NCI-H524 (cell line): Measurements from ENCODE around the gene S1PR3.
A peak's percentile ranks its signal among the peaks of the same experiment; 100 is the strongest.

Source experiments
- DNase-seq, 2 experiments: peaks; one replicate each; lab custom pipeline; 2025; lab: John Stamatoyannopoulos, UW

S1PR3 gene

DNA sequence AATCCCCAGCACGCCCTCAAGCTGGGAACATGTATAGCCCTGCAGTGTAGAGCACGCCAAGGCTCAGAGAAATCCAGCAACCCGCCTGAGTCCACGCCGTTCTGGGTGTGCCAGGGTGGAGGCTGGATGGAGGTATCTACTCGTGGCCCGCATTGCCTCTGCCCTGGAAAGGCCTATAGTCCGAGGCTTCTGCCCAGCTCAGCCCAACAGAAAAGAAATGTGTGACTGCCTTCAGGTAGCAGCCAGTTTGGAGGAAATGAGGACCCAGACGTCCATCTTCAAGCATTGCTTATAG lies 18.2 kb downstream of the S1PR3 start:
- no peak for DNase-seq

- DNase-seq = no peak
These were observed 18.8 kb downstream of the S1PR3 start for GRCh38 chr9:89010056-89010455.

- peak in 1 of 2 experiments; percentile 22 for DNase-seq
These were observed 19.4 kb downstream of the S1PR3 start for GRCh38 chr9:89010526-89011111.

DNA sequence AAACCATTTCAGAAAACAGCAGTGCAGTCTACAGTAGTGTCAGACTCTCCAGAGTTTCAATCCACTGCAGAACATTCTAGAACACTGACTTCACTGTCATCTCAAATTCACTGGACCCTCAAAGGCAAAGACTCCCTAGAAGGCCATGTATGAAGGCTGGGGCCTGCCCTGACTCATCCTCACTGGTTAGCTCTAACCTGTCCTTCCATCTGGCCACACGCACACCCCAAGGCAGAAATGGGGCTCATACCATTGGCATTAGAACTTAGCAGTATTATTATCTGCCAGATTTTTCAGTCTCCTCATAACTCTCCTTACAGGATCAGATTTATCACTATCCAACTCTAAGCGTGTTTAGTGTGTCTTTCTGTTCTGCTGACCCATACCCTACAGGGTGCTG lies 20.4 kb downstream of the S1PR3 start:
- no peak for DNase-seq

DNA sequence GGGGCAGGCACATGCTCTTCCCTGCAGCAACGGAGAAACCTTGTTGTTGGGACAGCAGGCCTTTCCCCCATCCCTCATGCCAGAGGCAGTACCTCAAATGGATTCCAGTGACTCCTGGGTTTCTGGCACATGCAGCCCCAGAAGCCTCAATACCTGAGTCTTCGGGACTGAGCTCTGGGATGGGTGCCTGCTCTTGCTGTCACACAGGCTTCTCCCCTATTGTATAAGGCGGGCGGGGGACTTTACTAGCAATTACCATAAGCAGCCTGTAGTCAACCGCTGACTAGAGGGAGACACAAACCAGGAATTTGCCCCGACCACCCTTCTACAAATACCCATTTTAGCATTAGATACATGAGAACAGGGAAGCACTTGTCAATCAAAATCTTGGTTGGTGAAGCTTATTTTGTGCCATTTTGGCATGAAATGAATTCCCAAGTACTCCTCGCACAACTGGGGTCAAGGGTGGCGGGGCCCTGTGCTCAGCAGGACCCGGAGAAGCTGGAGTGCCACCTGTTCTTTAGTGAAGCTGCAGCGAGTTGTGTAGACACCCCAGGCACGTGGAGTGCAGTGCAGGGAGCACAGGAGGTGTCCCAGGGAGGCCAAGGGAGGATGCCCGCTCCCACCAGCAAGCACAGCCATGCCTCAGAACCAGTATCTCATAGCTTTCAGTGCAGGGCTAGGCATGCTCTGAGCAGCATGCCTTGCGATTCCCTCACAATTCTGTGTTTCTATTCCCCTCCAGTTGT lies 21.2 kb downstream of the S1PR3 start:
- DNase-seq = no peak

GRCh38 chr9:89013660-89014059 lies 22.4 kb downstream of the S1PR3 start:
- DNase-seq = no peak

- DNase-seq = no peak
These were observed 22.9 kb downstream of the S1PR3 start for GRCh38 chr9:89014153-89014552.

GRCh38 chr9:89015336-89015735 lies 24.1 kb downstream of the S1PR3 start:
- no peak for DNase-seq

DNA sequence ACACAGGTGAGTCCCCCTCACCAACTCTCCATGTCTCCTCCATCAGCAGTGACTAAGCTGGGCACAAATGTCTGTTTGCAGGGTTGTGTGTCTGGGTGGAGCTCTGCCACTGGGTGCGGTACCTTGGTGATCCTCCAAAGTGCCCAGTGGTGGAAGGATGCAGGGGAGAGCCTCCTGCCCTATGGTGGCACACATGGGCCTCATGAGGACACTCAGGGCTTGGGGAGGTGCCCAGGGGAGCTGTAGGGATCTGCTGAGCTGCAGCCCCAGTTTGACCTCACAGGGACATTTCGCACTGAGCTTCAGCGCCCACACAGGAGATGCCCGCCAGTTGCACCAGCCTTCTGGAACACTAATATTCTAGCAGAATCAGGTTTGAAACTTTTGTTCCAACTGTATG lies 29.5 kb downstream of the S1PR3 start:
- no peak for DNase-seq

DNA sequence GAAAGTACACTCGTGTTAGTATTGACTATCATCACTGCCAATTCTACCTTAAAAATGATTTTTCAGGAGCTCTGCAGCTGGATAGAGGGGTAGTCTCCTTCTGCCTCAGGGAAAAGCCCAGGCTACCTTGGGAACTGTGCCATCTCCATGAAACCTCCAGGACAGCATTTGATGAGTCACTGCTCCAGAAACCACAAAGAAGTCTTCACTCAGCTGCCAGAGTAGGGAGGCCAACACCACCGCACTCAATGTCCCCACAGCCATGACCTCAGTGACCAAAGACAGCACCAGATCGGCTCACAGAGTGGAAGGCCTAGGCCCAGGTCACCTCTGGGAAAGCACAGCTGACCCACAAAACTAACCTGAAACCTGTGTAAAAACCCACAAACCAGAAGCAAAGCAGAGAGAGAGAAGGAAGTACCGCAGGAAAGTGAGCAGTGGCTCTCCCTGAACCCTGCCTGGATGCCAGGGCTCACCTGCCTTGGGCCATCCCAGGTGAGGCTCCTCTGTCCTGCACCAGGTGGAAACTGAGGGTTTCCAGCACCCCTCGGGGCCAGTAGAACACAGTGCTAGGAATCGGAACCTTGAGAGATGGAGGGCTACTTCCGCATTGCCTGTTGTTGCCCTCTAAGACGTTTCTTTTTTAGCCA lies 30.0 kb downstream of the S1PR3 start:
- DNase-seq = no peak

DNA sequence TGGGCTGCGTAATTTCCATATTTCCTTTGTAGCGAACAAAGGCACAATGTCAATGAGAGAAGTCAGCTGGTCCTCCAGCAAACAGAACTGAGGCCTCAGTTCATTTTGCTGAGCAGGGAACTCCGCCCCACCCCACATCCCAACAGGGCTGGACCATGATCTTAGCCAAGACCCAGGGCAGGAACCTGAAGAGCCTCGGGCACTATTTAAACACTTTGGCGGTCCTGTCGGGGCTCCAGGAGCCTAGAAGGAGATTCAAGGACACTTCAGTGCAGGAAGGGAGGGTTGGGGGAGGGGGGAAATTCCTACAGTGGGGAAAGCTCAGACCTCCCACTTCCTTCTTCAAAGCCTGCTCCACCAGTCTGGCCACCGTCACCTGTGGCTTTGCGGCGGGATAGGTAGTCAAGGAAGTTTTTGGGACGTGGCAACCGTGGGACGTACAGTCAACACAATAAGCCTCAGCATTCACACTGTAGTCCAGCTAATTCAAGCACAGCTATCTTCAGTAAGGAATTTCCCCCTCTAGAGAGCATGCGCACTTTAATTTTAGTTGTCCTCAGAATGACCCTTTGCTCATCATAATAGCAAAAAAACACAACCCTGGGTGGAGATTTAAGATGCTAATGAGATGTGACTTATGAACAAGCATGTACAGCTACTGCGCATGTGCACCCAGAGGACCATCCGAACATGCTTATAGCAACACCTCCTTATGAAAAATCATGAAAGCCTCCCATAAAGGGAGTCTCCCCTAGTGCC lies 30.9 kb downstream of the S1PR3 start:
- no peak for DNase-seq

DNA sequence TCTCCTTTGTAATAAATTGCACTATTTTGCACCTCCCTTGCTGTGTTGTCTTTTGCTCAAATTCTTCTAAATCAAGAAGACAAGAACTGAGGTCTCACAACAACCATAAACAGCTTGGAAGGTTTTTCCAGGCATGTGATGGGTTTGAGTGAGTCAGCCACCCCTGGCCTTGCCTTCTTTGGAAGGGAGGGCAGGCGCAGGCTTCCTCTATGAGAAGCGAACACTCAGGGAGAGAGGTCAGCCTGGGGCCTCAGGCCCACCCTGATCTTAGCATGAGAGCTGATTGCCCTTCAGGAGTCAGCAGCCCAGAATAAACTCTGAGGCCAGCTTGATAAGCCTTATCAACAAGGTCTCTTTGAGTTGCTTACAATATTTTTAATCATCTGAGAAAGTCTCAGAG lies 31.6 kb downstream of the S1PR3 start:
- DNase-seq = no peak

- no peak for DNase-seq
These were observed 32.5 kb downstream of the S1PR3 start for GRCh38 chr9:89023740-89024139.

DNA sequence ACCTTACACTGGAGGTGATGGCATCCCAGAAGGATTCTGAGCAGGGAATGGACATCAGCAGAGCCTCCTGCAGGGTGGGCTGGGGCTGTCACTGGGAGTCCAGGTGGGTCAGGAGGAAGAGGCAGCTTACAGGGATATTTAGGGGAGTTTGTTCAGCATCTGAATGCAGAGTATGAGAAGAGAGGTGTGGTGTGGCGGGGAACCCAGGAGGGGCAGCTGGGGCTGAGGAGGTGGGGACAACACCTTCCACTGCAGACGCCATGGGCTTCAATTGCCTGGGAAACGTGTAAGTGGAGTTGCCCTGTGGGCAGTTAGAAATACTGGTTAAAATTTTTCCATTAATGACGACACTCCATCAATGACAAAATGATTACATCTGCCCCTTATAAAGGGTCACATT lies 33.5 kb downstream of the S1PR3 start:
- no peak for DNase-seq

- no peak for DNase-seq
These were observed 34.3 kb downstream of the S1PR3 start for GRCh38 chr9:89025553-89025952.

GRCh38 chr9:89026876-89027275 lies 35.6 kb downstream of the S1PR3 start:
- DNase-seq = no peak

DNA sequence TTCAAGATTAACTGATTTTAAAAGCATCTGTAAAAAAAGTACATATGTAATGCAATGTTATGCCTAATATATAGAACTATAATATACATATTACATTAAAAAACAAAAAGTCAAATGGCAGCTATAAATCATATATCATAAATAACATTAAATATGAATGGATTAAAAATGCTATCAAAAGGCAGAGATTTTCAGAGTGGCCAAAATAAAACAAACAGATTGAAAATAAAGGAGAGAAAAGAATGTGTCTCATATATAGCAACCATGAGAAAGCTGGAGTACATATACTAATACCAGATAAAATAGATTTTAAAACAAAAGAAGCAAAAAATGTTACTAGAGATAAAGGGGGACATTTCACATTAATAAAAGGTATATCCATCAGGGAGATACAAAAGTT lies 38.5 kb downstream of the S1PR3 start:
- no peak for DNase-seq

GRCh38 chr9:89032173-89032572 lies 40.9 kb downstream of the S1PR3 start:
- DNase-seq = no peak

- DNase-seq = no peak
These were observed 41.4 kb downstream of the S1PR3 start for GRCh38 chr9:89032661-89033060.

- no peak for DNase-seq
These were observed 45.1 kb downstream of the S1PR3 start for GRCh38 chr9:89036383-89036782.

GRCh38 chr9:89036891-89037290 lies 45.6 kb downstream of the S1PR3 start:
- DNase-seq = no peak

- no peak for DNase-seq
These were observed 46.1 kb downstream of the S1PR3 start for GRCh38 chr9:89037346-89037745.

- no peak for DNase-seq
These were observed 46.6 kb downstream of the S1PR3 start for GRCh38 chr9:89037891-89038290.
